GM23248 (cell line): ENCODE measurements around the gene SDK2. TPM values are rescaled to one million over a fixed set of nuclear protein-coding genes. Genes with fewer than 3 reads are reported as not detected.

Experiments used
- DNase-seq: peaks from one replicate; pipeline ENCODE4 v3.0.0-alpha.2; 2015
- H2AFZ ChIP-seq: fragments of 200-600 bp; sonication (generic); 2 replicates; pipeline ENCODE4 v1.6.1; 2016; ENCODE audit warnings: antibody characterized with exemption
- H3F3A ChIP-seq: fragments of 200-600 bp; sonication (generic); 2 replicates; pipeline ENCODE4 v1.6.1; 2016; ENCODE audit warnings: mild to moderate bottlenecking, antibody characterized with exemption, mixed run types; ENCODE audit not compliant: insufficient read depth
- H3K27ac ChIP-seq: fragments of 200-600 bp; sonication (generic); 2 replicates; pipeline ENCODE4 v1.5.1; 2016; ENCODE audit warnings: mild to moderate bottlenecking
- H3K27me3 ChIP-seq: fragments of 200-600 bp; sonication (generic); replicated peaks from 2 replicates; pipeline ENCODE4 v1.6.1; 2016; ENCODE audit warnings: mild to moderate bottlenecking; ENCODE audit not compliant: insufficient read depth
- H3K36me3 ChIP-seq: fragments of 200-600 bp; sonication (generic); 2 replicates; pipeline ENCODE4 v1.6.1; 2016; ENCODE audit warnings: low read depth, mild to moderate bottlenecking
- H3K4me1 ChIP-seq: fragments of 200-600 bp; sonication (generic); 2 replicates; pipeline ENCODE4 v1.6.1; 2016; ENCODE audit warnings: mild to moderate bottlenecking; ENCODE audit not compliant: insufficient read depth
- H3K4me2 ChIP-seq: fragments of 200-600 bp; sonication (generic); one replicate; pipeline ENCODE4 v1.6.1; 2016; ENCODE audit warnings: mild to moderate bottlenecking; ENCODE audit not compliant: unreplicated experiment
- H3K4me3 ChIP-seq: fragments of 200-600 bp; sonication (generic); 2 replicates; pipeline ENCODE4 v1.5.1; 2016; ENCODE audit warnings: mild to moderate bottlenecking
- H3K79me2 ChIP-seq: fragments of 200-600 bp; sonication (generic); 2 replicates; pipeline ENCODE4 v1.6.1; 2016; ENCODE audit warnings: mild to moderate bottlenecking; ENCODE audit not compliant: insufficient read depth
- H3K9ac ChIP-seq: fragments of 200-600 bp; sonication (generic); 2 replicates; pipeline ENCODE4 v1.6.1; 2016; ENCODE audit warnings: mild to moderate bottlenecking
- H3K9me2 ChIP-seq: fragments of 200-600 bp; sonication (generic); 2 replicates; pipeline ENCODE4 v1.6.1; 2016; ENCODE audit warnings: mixed run types, mild to moderate bottlenecking, moderate library complexity; ENCODE audit not compliant: insufficient read depth
- H3K9me3 ChIP-seq: fragments of 200-600 bp; sonication (generic); one replicate; pipeline ENCODE4 v1.6.1; 2017; ENCODE audit warnings: low read depth
- H4K20me1 ChIP-seq: fragments of 200-600 bp; sonication (generic); 2 replicates; pipeline ENCODE4 v1.6.0; 2016; ENCODE audit not compliant: insufficient read depth
- EZH2 ChIP-seq: fragments of 200-600 bp; sonication (generic); IDR thresholded peaks from 2 replicates; pipeline ENCODE4 v1.6.1; 2018; ENCODE audit warnings: antibody characterized with exemption, mild to moderate bottlenecking; ENCODE audit not compliant: insufficient read depth, poor library complexity, severe bottlenecking
- EZH2phosphoT487 ChIP-seq: fragments of 200-600 bp; sonication (generic); IDR thresholded peaks from 2 replicates; pipeline ENCODE4 v1.6.1; 2018; ENCODE audit warnings: antibody characterized with exemption, moderate library complexity, mild to moderate bottlenecking, low read depth; ENCODE audit not compliant: insufficient read depth
- WGBS, 2 experiments: methylation state at CpG; one replicate each; pipeline ENCODE4 v1.1.6; 2015 to 2017; ENCODE audit warnings: low lambda C conversion rate in 2 of 2, low coverage in 1 of 2; ENCODE audit errors: missing lambda C conversion rate in 2 of 2; 5-methylcytosine and 5-hydroxymethylcytosine counted together
- in situ Hi-C: fragments of 300-500 bp; cut with MboI; formaldehyde crosslinking; loops from 2 replicates; pipeline ENCODE4 v1.15.0; 2020
- polyA plus RNA-seq: library from polyadenylated mRNA; unstranded; fragments of >200 nt; fragmentation: Nextera tagmentation; extraction: Ambion mirVana; gene quantifications from 2 replicates; pipeline ENCODE4 v1.2.1, GENCODE V29; 2016
- total RNA-seq: library from RNA; depleted of rRNA; stranded (reverse); fragments of >200 nt; shearing (Covaris generic); gene quantifications from 2 replicates; pipeline ENCODE4 v1.2.3, GENCODE V29; 2014

Gene SDK2
- total and polyA plus RNA-seq, 2 experiments from 2014 or later = under 0.01 to 0.03 TPM

DNA sequence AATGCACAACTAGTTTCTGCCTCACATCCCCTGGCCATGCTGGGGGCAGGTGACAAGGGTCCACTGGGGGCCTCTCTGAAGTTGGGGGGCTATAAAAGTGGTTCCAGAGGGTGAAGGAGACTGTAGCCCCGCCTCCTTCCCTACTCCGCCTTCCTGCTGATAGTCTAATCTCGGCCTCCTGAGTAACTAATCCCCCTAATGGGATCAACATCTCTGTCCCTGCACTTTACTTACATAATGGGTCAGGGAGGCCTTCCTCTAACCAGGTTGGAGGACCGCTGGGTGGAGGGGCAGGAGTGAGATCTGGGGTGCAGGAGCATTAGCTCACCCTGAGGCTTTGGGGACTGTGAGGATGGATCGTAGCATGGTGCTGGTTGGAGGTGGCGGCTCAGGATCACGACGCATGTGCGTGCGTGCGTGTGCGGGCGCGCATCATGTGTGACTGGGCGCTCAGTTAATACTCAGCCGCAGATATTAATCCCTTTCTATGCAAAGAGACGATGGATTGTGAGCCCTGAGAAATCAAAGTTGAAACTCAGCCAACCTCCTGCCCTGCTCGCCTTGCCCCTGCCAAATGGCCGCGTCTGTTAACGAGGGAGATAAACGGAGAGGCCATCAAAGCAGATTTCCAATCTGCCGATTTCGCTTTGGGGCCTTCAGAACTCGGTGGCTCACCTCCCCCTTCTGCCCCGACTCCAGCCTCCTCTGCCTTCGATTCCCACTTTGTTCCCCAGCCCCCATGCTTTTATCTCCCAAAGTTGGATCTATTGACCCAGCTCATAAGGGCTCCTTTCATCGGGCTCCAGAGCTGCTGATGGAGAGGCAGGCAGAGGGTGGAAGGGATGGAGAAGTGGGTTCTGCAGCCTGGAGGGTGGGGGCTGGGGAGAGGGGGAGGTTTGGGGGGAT, 107.3 kb downstream of the SDK2 start:
- no peaks in the 10 kb centered on the region for H3K9me2 ChIP-seq
- no peaks in the 10 kb centered on the region for H3K36me3 ChIP-seq
- no peak overlapping the region for H3K4me3 ChIP-seq
- no peaks in the 10 kb centered on the region for H3K9me3 ChIP-seq
- DNase-seq = no peak
- 69 to 70% methylated on average over 26 to 28 of the region's 28 CpGs for whole genome bisulfite sequencing, 2 experiments
- no peak overlapping the region for H3K4me2 ChIP-seq
- no peaks in the 10 kb centered on the region for H3F3A ChIP-seq
- no peaks in the 10 kb centered on the region for H3K4me1 ChIP-seq
- H3K79me2 ChIP-seq = no peaks in the 10 kb centered on the region
- no peak overlapping the region for H3K9ac ChIP-seq
- TF ChIP-seq EZH2phosphoT487 (no peak), EZH2 (no peak)
- in situ Hi-C loops = no loop called here
- H3K27ac ChIP-seq = no peak overlapping the region
- H3K27me3 ChIP-seq = no peaks in the 10 kb centered on the region
- H2AFZ ChIP-seq = no peak overlapping the region
- H4K20me1 ChIP-seq = no peaks in the 10 kb centered on the region

DNA sequence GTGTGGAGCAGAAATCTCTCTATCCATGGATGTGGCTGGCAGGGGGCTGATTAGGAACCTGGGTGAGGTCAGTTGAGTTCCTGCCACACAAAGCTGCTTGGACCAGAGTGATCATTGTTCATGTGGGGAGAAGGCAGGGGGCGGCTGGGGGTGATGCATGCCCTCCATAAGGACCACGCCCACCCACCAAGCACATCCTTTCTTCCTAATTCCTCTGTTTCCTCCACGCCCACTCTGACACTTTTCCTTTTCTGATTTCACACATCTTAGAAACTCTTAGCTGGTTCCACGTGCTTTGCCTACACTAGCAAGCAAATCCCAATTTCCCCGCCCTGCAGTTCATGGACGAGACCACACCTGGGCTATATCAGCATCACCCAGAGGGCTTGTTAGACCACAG, 108.5 kb downstream of the SDK2 start:
- Histone ChIP-seq H3K9ac (no peak overlapping the region), H3F3A (no peaks in the 10 kb centered on the region), H3K4me2 (no peak overlapping the region), H3K27me3 (no peaks in the 10 kb centered on the region), H3K9me2 (no peaks in the 10 kb centered on the region), H3K9me3 (no peaks in the 10 kb centered on the region), H3K27ac (no peak overlapping the region), H3K36me3 (no peaks in the 10 kb centered on the region), H2AFZ (no peak overlapping the region), H3K4me3 (no peak overlapping the region), H3K79me2 (no peaks in the 10 kb centered on the region), H3K4me1 (no peaks in the 10 kb centered on the region), H4K20me1 (no peaks in the 10 kb centered on the region)
- in situ Hi-C loops = no loop called here
- no peak for DNase-seq
- WGBS, 2 experiments = 45 to 47% methylated on average over 6 of the region's 6 CpGs
- TF ChIP-seq EZH2phosphoT487 (no peak), EZH2 (no peak)

DNA sequence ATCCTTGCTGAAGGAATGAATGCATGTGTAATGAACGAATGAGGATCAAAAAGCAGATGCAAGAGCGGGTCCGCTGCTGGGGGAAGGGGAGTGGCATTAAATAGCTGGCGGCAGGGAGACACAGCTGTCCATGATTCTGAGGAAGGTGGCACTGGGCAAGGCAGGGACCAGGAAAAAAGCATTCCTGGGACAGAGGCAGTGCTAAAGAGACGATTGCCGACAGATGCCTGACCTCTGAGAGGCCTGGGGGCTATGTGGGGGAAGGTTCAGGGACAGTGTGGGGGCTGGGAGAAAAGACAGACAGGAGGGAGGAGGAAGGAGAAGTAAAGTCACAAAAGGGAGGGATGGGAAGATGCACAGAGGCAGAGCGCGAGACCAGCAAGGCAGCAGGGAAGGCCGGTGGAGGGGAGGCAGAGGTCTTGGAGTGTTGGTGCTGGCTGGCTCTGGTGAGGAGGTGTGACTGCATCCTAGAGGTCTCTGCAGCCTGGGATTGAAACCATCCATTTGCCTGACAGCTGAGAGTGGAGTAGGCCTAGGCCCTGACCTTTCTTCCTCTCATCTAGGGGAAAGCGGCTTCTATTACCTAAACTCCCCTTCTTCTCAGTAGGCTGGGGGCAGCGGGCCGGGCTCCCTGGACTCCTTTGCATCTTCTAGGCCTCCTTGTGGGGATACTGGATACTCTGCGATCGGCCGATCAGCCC, 109.9 kb downstream of the SDK2 start:
- Histone ChIP-seq H3K4me3 (no peak overlapping the region), H3K79me2 (no peaks in the 10 kb centered on the region), H3F3A (no peaks in the 10 kb centered on the region), H3K36me3 (no peaks in the 10 kb centered on the region), H2AFZ (no peak overlapping the region), H3K27ac (no peak overlapping the region), H3K9ac (no peak overlapping the region), H3K4me1 (no peaks in the 10 kb centered on the region), H3K4me2 (no peak overlapping the region), H3K9me3 (no peaks in the 10 kb centered on the region), H4K20me1 (no peaks in the 10 kb centered on the region), H3K9me2 (no peaks in the 10 kb centered on the region), H3K27me3 (no peaks in the 10 kb centered on the region)
- in situ Hi-C loops = no loop called here
- WGBS, 2 experiments = 62 to 68% methylated on average over 15 of the region's 15 CpGs
- TF ChIP-seq EZH2phosphoT487 = no peak
- TF ChIP-seq EZH2 = no peak
- no peak for DNase-seq

GRCh38 chr17:73533781-73534180, 110.5 kb downstream of the SDK2 start:
- Histone ChIP-seq H3K27me3 (no peaks in the 10 kb centered on the region), H3K36me3 (no peaks in the 10 kb centered on the region), H3K27ac (no peak overlapping the region), H3F3A (no peaks in the 10 kb centered on the region), H3K4me3 (no peak overlapping the region), H4K20me1 (no peaks in the 10 kb centered on the region), H3K79me2 (no peaks in the 10 kb centered on the region), H3K9me3 (no peaks in the 10 kb centered on the region), H3K4me2 (no peak overlapping the region), H3K9me2 (no peaks in the 10 kb centered on the region), H3K9ac (no peak overlapping the region), H3K4me1 (no peaks in the 10 kb centered on the region), H2AFZ (no peak overlapping the region)
- 67 to 68% methylated on average over 6 to 7 of the region's 7 CpGs for WGBS, 2 experiments
- no peak for DNase-seq
- in situ Hi-C loops = no loop called here
- TF ChIP-seq EZH2 (no peak), EZH2phosphoT487 (no peak)
